ENCODE data around the gene MYO10.

DNA sequence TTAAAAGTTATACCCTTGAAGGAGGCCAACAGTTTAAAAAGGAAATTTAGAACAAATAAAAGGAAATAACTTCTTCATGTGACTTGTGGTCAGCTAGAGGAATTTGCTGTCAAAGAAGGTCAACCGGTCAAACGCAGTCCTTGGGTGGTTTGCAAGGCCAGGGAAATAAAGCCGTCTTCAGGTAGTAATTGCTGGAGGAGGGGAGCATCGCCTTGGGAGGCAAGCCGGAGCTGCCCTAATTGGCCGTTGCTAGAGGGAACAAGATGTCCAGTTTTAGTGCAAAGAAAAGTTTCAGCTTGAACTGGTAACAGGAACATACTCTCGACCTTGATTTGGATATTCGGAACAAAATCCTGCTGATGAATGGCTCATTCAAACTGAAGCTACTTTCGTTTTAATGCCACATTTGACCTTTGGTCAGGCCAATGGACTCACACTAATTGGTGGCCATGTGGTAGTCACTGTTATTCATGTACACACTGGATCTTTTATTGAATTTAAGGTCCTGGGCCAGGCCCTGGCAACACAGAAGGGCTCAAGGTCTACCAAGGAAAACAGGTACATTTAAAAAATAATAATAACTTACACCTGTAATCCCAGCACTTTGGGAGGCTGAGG is 47.0 kb upstream of the MYO10 start:
- TF ChIP-seq, protein P1, sequence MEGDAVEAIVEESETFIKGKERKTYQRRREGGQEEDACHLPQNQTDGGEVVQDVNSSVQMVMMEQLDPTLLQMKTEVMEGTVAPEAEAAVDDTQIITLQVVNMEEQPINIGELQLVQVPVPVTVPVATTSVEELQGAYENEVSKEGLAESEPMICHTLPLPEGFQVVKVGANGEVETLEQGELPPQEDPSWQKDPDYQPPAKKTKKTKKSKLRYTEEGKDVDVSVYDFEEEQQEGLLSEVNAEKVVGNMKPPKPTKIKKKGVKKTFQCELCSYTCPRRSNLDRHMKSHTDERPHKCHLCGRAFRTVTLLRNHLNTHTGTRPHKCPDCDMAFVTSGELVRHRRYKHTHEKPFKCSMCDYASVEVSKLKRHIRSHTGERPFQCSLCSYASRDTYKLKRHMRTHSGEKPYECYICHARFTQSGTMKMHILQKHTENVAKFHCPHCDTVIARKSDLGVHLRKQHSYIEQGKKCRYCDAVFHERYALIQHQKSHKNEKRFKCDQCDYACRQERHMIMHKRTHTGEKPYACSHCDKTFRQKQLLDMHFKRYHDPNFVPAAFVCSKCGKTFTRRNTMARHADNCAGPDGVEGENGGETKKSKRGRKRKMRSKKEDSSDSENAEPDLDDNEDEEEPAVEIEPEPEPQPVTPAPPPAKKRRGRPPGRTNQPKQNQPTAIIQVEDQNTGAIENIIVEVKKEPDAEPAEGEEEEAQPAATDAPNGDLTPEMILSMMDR (IDR thresholded peaks at IDR 0.05; ENCODE audit: poor library complexity): no peak
- TF ChIP-seq EZH2 (IDR thresholded peaks at IDR 0.05; ENCODE audit: borderline replicate concordance): no peak
- no peak for TF ChIP-seq EZH2phosphoT487 (IDR thresholded peaks at IDR 0.05; ENCODE audit: low read depth, severe bottlenecking, unreplicated experiment)
